Astrocyte of the spinal cord (primary cell): ENCODE measurements around the gene GKN1.

Experiments used
- DNase-seq: peaks from one replicate; pipeline ENCODE4 v3.0.0; 2011; ENCODE audit warnings: low read depth, low spot score
- H3K4me3 ChIP-seq: 2 replicates; pipeline ENCODE4 v1.5.1; 2011; ENCODE audit warnings: low read depth, mild to moderate bottlenecking, low read length, moderate library complexity
- CTCF ChIP-seq: IDR thresholded peaks from 2 replicates; pipeline ENCODE4 v1.5.1; 2012; ENCODE audit warnings: low read depth, mild to moderate bottlenecking, low read length, inconsistent platforms
- in situ Hi-C: cut with HindIII; loops from 2 replicates; pipeline ENCODE4 v1.10.0; 2017; ENCODE audit warnings: low sequenced_read_pairs

Gene GKN1

GRCh38 chr2:68974251-68974650 lies at the start of gene GKN1:
GKN1 (plus strand) TSS chr2:68974636; CDS start chr2:68974678, 42 bp downstream.
- H3K4me3 ChIP-seq: no peak within 1 kb of the TSS
- no peak for DNase-seq
- TF ChIP-seq CTCF: no peak
- in situ Hi-C loops: no loop called here

- DNase-seq: peak; percentile 48
- peak; percentile 93 for TF ChIP-seq CTCF
- in situ Hi-C loops: no loop called here
- H3K4me3 ChIP-seq: no peak overlapping the region
These were observed 49.0 kb upstream of the GKN1 start for GRCh38 chr2:68925295-68925896.

GRCh38 chr2:68926796-68927195 lies 47.6 kb upstream of the GKN1 start:
- no peak for TF ChIP-seq CTCF
- no peak overlapping the region for H3K4me3 ChIP-seq
- DNase-seq: peak; percentile 35
- in situ Hi-C loops: no loop called here

GRCh38 chr2:68931149-68931711 lies 43.2 kb upstream of the GKN1 start:
- in situ Hi-C loops: no loop called here
- H3K4me3 ChIP-seq: no peak overlapping the region
- DNase-seq: no peak
- TF ChIP-seq CTCF: no peak

GRCh38 chr2:68931799-68932198 lies 42.6 kb upstream of the GKN1 start:
- no peak overlapping the region for H3K4me3 ChIP-seq
- no peak for TF ChIP-seq CTCF
- in situ Hi-C loops: no loop called here
- DNase-seq: no peak

- H3K4me3 ChIP-seq: no peak overlapping the region
- in situ Hi-C loops: no loop called here
- no peak for TF ChIP-seq CTCF
- no peak for DNase-seq
These were observed 42.0 kb upstream of the GKN1 start for GRCh38 chr2:68932402-68932801.
